Keratinocyte (primary cell): ENCODE measurements around the gene ZNF664. TPM values are rescaled to one million over a fixed set of nuclear protein-coding genes. Genes with fewer than 3 reads are reported as not detected.

ENCODE experiments used
- DNase-seq: peaks from one replicate; pipeline ENCODE4 v3.0.0-alpha.2; 2011; ENCODE audit warnings: low read depth, missing footprints, low spot score
- FAIRE-seq: peaks from 2 replicates; lab custom pipeline; 2011; peaks lifted over from hg19 to GRCh38; lab: Jason Lieb, UNC
- H2AFZ ChIP-seq: 2 replicates; pipeline ENCODE4 v1.6.0; 2012; ENCODE audit warnings: low read length, control low read depth, inconsistent platforms; ENCODE audit not compliant: control insufficient read depth
- H3K27ac ChIP-seq: 2 replicates; pipeline ENCODE4 v1.5.1; 2011; ENCODE audit warnings: low read length; ENCODE audit not compliant: control insufficient read depth, insufficient read depth
- H3K27me3 ChIP-seq: 3 replicates; pipeline ENCODE4 v1.6.0; 2011; ENCODE audit warnings: low read length; ENCODE audit not compliant: control insufficient read depth, insufficient read depth; ENCODE audit errors: extremely low read depth
- H3K36me3 ChIP-seq, 2 experiments: 2 replicates in 1 of 2; 3 replicates in 1 of 2; pipeline ENCODE4 v1.5.1; 2011; ENCODE audit warnings: low read length in 2 of 2, mild to moderate bottlenecking in 1 of 2; ENCODE audit not compliant: control insufficient read depth in 2 of 2, insufficient read depth in 2 of 2; ENCODE audit errors: extremely low read depth in 1 of 2
- H3K4me1 ChIP-seq: 3 replicates; pipeline ENCODE4 v1.5.1; 2011; ENCODE audit warnings: low read length; ENCODE audit not compliant: control insufficient read depth, insufficient read depth; ENCODE audit errors: extremely low read depth
- H3K4me2 ChIP-seq: 3 replicates; pipeline ENCODE4 v1.6.0; 2011; ENCODE audit warnings: low read depth, low read length; ENCODE audit not compliant: control insufficient read depth, insufficient read depth; ENCODE audit errors: extremely low read depth
- H3K4me3 ChIP-seq, 3 experiments: fragments of 200-600 bp in 1 of 3; sonication (generic) in 1 of 3; 2 replicates in 2 of 3; 3 replicates in 1 of 3; pipeline ENCODE4 v1.5.1; 2011 to 2016; ENCODE audit warnings: low read length in 3 of 3, mild to moderate bottlenecking in 3 of 3, control low read depth in 2 of 3, inconsistent platforms in 1 of 3, low read depth in 1 of 3, mixed read lengths in 1 of 3, mixed run types in 1 of 3, moderate library complexity in 1 of 3; ENCODE audit not compliant: control insufficient read depth in 2 of 3, insufficient read depth in 2 of 3; ENCODE audit errors: extremely low read depth in 1 of 3
- H3K79me2 ChIP-seq: 2 replicates; pipeline ENCODE4 v1.6.0; 2012; ENCODE audit warnings: low read length; ENCODE audit not compliant: control insufficient read depth, insufficient read depth
- H3K9ac ChIP-seq: 3 replicates; pipeline ENCODE4 v1.6.0; 2011; ENCODE audit warnings: low read length; ENCODE audit not compliant: control insufficient read depth, insufficient read depth; ENCODE audit errors: extremely low read depth
- H3K9me1 ChIP-seq: 3 replicates; pipeline ENCODE4 v1.6.0; 2011; ENCODE audit warnings: low read length; ENCODE audit not compliant: control insufficient read depth, insufficient read depth; ENCODE audit errors: extremely low read depth
- H3K9me3 ChIP-seq: 2 replicates; pipeline ENCODE4 v1.5.1; 2012; ENCODE audit warnings: low read depth, low read length; ENCODE audit not compliant: control insufficient read depth
- H4K20me1 ChIP-seq: 3 replicates; pipeline ENCODE4 v1.6.0; 2011; ENCODE audit warnings: low read length; ENCODE audit not compliant: control insufficient read depth, insufficient read depth; ENCODE audit errors: extremely low read depth
- EZH2 ChIP-seq: IDR thresholded peaks from one replicate; pipeline ENCODE4 v1.6.1; 2012; ENCODE audit warnings: inconsistent platforms, mild to moderate bottlenecking, low read length, moderate library complexity
- dilution Hi-C: fragments of 300-500 bp; cut with MboI; formaldehyde crosslinking; loops from one replicate; pipeline ENCODE4 v1.7.0; 2020; ENCODE audit warnings: low sequenced_read_pairs; ENCODE audit not compliant: extremely low pct_ligation_motif_present
- polyA plus RNA-seq, 5 experiments: library from polyadenylated mRNA; depleted of rRNA in 3 of 5; stranded (reverse) in 3 of 5; stranded (forward) in 1 of 5; unstranded in 1 of 5; fragments of >200 nt; gene quantifications; 1 replicate in 1 of 5; 2 replicates in 3 of 5; 3 replicates in 1 of 5; pipeline versions ENCODE4 v1.2.1 to v1.2.3, GENCODE V29; 2011 to 2012; ENCODE audit warnings: missing spikeins in 2 of 5, low read depth in 1 of 5, low replicate concordance in 1 of 5
- TF ChIP-seq, protein P1 (sequence below), 3 experiments: IDR thresholded peaks in 1 of 3; conservative IDR thresholded peaks in 1 of 3; optimal IDR thresholded peaks in 1 of 3; 2 replicates in 2 of 3; 3 replicates in 1 of 3; pipeline versions ENCODE3 to v1.5.1; 2011; ENCODE audit warnings: low read length in 3 of 3, mild to moderate bottlenecking in 3 of 3, moderate library complexity in 2 of 3, control low read depth in 1 of 3, inconsistent platforms in 1 of 3; ENCODE audit not compliant: insufficient read depth in 2 of 3; ENCODE audit errors: extremely low read depth in 1 of 3

Gene ZNF664
- polyA plus RNA-seq, 1 donor (not counting 4 experiments of a cell fraction or from before 2014, with no cell fraction given), result 48.7 TPM

DNA sequence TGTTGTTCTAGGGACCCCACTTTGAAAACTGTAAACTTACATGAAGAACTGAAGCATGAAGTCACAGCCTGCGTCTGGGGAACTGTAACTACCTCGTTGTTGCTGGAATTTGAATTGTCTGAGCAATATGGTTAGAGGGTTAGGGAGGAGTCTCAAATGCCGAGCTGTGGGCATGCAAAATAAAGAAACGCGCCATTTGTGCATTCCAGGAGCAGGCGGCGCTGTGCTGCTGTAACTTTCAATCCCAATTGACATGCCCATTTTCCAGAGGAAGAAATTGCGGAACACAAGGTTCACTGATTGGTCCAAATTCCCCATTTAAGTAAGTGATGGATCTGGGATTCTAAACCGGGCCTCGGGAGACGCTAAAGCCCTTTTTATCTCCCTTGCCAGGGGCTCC, 61.3 kb downstream of the ZNF664 start:
- Histone ChIP-seq H3K36me3 (no peaks in the 10 kb centered on the region), H3K4me1 (no peaks in the 10 kb centered on the region), H3K9me1 (no peaks in the 10 kb centered on the region), H2AFZ (no peak overlapping the region), H3K4me2 (no peak overlapping the region), H3K9ac (no peak overlapping the region), H3K27me3 (no peaks in the 10 kb centered on the region), H3K4me3 (no peak overlapping the region), H3K27ac (no peak overlapping the region), H3K79me2 (no peaks in the 10 kb centered on the region), H4K20me1 (no peaks in the 10 kb centered on the region), H3K9me3 (no peaks in the 10 kb centered on the region)
- DNase-seq (no peak), FAIRE-seq (no peak)
- no peak for TF ChIP-seq EZH2
- TF ChIP-seq, protein P1, sequence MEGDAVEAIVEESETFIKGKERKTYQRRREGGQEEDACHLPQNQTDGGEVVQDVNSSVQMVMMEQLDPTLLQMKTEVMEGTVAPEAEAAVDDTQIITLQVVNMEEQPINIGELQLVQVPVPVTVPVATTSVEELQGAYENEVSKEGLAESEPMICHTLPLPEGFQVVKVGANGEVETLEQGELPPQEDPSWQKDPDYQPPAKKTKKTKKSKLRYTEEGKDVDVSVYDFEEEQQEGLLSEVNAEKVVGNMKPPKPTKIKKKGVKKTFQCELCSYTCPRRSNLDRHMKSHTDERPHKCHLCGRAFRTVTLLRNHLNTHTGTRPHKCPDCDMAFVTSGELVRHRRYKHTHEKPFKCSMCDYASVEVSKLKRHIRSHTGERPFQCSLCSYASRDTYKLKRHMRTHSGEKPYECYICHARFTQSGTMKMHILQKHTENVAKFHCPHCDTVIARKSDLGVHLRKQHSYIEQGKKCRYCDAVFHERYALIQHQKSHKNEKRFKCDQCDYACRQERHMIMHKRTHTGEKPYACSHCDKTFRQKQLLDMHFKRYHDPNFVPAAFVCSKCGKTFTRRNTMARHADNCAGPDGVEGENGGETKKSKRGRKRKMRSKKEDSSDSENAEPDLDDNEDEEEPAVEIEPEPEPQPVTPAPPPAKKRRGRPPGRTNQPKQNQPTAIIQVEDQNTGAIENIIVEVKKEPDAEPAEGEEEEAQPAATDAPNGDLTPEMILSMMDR (optimal IDR thresholded peaks at IDR 0.05 in 1 of 3, IDR thresholded peaks at IDR 0.05 in 1 of 3, conservative IDR thresholded peaks at IDR 0.05 in 1 of 3; ENCODE audit: extremely low read depth in 1 of 3, insufficient read depth in 2 of 3, low read length in 3 of 3), result no peak
- dilution Hi-C loops, result no loop called here

DNA sequence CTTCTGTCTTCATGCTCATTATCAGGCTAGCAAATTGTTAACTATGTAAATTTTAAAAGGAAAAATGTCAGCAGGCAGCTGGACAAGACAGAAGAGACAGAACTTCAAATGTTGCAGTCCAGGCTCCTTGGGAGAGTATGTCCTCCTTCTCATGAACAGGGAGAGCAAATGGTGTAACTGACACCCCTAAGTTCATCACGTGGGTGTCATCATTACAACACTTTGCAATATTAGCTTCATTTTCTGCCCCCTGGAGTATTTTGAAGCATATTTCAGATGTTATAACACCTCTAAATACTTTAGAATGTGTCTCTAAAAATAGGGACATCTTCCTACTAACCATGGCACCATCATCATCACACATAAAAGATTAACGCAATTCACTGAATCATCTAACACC, 62.1 kb downstream of the ZNF664 start:
- Histone ChIP-seq H3K4me2 (no peak overlapping the region), H3K27me3 (no peaks in the 10 kb centered on the region), H3K4me3 (no peak overlapping the region), H3K79me2 (no peaks in the 10 kb centered on the region), H3K9me3 (no peaks in the 10 kb centered on the region), H3K9me1 (no peaks in the 10 kb centered on the region), H3K27ac (no peak overlapping the region), H2AFZ (no peak overlapping the region), H3K36me3 (no peaks in the 10 kb centered on the region), H3K9ac (no peak overlapping the region), H4K20me1 (no peaks in the 10 kb centered on the region), H3K4me1 (no peaks in the 10 kb centered on the region)
- DNase-seq (no peak), FAIRE-seq (no peak)
- dilution Hi-C loops, result no loop called here
- no peak for TF ChIP-seq EZH2
- TF ChIP-seq, protein P1 (optimal IDR thresholded peaks at IDR 0.05 in 1 of 3, IDR thresholded peaks at IDR 0.05 in 1 of 3, conservative IDR thresholded peaks at IDR 0.05 in 1 of 3; ENCODE audit: extremely low read depth in 1 of 3, insufficient read depth in 2 of 3, low read length in 3 of 3), result no peak
